GM23338 (cell line): Measurements from ENCODE around the gene LRBA.

Experiments used
- CREB1 ChIP-seq: fragments of 250-450 bp; sonication (Bioruptor Pico); IDR thresholded peaks from 2 replicates; pipeline ENCODE4 v1.5.0; 2020; ENCODE audit warnings: low read depth, mild to moderate bottlenecking, moderate library complexity
- CTCF ChIP-seq, 2 experiments: fragments of 200-600 bp in 1 of 2; sonication (generic) in 1 of 2; conservative IDR thresholded peaks; 2 replicates each; pipeline versions ENCODE4 v1.5.1 to v1.6.1; 2016 to 2017; ENCODE audit warnings: antibody characterized with exemption in 2 of 2, low read depth in 2 of 2, mild to moderate bottlenecking in 2 of 2, moderate library complexity in 1 of 2
- ETS1 ChIP-seq: IDR thresholded peaks from 2 replicates; pipeline ENCODE4 v1.6.1; 2016; ENCODE audit warnings: antibody characterized with exemption
- EZH2 ChIP-seq: fragments of 200-600 bp; sonication (generic); IDR thresholded peaks from one replicate; pipeline ENCODE4 v1.8.0; 2017; ENCODE audit warnings: antibody characterized with exemption, mild to moderate bottlenecking, low read depth; ENCODE audit not compliant: unreplicated experiment
- EZH2phosphoT487 ChIP-seq: fragments of 200-600 bp; sonication (generic); IDR thresholded peaks from one replicate; pipeline ENCODE4 v1.8.1; 2018; ENCODE audit warnings: antibody characterized with exemption; ENCODE audit not compliant: unreplicated experiment
- JUNB ChIP-seq: IDR thresholded peaks from one replicate; pipeline ENCODE4 v1.6.1; 2016; ENCODE audit warnings: antibody characterized with exemption; ENCODE audit not compliant: unreplicated experiment
- POLR2AphosphoS5 ChIP-seq: IDR thresholded peaks from 2 replicates; pipeline ENCODE4 v1.6.1; 2016; ENCODE audit warnings: antibody characterized with exemption, low read depth
- REST ChIP-seq: IDR thresholded peaks from one replicate; pipeline ENCODE4 v1.6.1; 2018; ENCODE audit warnings: antibody characterized with exemption; ENCODE audit not compliant: unreplicated experiment
- ZNF114 ChIP-seq: fragments of 250-450 bp; sonication (Bioruptor Pico); IDR thresholded peaks from 2 replicates; pipeline ENCODE4 v1.5.0; 2020; ENCODE audit warnings: mild to moderate bottlenecking, moderate library complexity
- ZNF331 ChIP-seq: fragments of 250-450 bp; sonication (Bioruptor Pico); IDR thresholded peaks from 2 replicates; pipeline ENCODE4 v1.5.0; 2020; ENCODE audit warnings: low read depth, mild to moderate bottlenecking, moderate library complexity
- TF ChIP-seq, protein P1 (sequence below): fragments of 250-450 bp; sonication (Bioruptor Pico); IDR thresholded peaks from 2 replicates; pipeline ENCODE4 v1.5.0; 2020; ENCODE audit warnings: mild to moderate bottlenecking, moderate library complexity

GRCh38 chr4:150683775-150684350, 331.2 kb downstream of the LRBA start:
- TF ChIP-seq CTCF (conservative IDR thresholded peaks at IDR 0.05; ENCODE audit: low read depth in 2 of 2) (no peak), EZH2 (no peak), REST (no peak), POLR2AphosphoS5 (no peak), CREB1 (CRISPR knock-in tag) (no peak), ZNF114 (CRISPR knock-in tag) (no peak), JUNB (no peak), EZH2phosphoT487 (no peak), ETS1 (no peak), ZNF331 (no peak)
- TF ChIP-seq, protein P1, sequence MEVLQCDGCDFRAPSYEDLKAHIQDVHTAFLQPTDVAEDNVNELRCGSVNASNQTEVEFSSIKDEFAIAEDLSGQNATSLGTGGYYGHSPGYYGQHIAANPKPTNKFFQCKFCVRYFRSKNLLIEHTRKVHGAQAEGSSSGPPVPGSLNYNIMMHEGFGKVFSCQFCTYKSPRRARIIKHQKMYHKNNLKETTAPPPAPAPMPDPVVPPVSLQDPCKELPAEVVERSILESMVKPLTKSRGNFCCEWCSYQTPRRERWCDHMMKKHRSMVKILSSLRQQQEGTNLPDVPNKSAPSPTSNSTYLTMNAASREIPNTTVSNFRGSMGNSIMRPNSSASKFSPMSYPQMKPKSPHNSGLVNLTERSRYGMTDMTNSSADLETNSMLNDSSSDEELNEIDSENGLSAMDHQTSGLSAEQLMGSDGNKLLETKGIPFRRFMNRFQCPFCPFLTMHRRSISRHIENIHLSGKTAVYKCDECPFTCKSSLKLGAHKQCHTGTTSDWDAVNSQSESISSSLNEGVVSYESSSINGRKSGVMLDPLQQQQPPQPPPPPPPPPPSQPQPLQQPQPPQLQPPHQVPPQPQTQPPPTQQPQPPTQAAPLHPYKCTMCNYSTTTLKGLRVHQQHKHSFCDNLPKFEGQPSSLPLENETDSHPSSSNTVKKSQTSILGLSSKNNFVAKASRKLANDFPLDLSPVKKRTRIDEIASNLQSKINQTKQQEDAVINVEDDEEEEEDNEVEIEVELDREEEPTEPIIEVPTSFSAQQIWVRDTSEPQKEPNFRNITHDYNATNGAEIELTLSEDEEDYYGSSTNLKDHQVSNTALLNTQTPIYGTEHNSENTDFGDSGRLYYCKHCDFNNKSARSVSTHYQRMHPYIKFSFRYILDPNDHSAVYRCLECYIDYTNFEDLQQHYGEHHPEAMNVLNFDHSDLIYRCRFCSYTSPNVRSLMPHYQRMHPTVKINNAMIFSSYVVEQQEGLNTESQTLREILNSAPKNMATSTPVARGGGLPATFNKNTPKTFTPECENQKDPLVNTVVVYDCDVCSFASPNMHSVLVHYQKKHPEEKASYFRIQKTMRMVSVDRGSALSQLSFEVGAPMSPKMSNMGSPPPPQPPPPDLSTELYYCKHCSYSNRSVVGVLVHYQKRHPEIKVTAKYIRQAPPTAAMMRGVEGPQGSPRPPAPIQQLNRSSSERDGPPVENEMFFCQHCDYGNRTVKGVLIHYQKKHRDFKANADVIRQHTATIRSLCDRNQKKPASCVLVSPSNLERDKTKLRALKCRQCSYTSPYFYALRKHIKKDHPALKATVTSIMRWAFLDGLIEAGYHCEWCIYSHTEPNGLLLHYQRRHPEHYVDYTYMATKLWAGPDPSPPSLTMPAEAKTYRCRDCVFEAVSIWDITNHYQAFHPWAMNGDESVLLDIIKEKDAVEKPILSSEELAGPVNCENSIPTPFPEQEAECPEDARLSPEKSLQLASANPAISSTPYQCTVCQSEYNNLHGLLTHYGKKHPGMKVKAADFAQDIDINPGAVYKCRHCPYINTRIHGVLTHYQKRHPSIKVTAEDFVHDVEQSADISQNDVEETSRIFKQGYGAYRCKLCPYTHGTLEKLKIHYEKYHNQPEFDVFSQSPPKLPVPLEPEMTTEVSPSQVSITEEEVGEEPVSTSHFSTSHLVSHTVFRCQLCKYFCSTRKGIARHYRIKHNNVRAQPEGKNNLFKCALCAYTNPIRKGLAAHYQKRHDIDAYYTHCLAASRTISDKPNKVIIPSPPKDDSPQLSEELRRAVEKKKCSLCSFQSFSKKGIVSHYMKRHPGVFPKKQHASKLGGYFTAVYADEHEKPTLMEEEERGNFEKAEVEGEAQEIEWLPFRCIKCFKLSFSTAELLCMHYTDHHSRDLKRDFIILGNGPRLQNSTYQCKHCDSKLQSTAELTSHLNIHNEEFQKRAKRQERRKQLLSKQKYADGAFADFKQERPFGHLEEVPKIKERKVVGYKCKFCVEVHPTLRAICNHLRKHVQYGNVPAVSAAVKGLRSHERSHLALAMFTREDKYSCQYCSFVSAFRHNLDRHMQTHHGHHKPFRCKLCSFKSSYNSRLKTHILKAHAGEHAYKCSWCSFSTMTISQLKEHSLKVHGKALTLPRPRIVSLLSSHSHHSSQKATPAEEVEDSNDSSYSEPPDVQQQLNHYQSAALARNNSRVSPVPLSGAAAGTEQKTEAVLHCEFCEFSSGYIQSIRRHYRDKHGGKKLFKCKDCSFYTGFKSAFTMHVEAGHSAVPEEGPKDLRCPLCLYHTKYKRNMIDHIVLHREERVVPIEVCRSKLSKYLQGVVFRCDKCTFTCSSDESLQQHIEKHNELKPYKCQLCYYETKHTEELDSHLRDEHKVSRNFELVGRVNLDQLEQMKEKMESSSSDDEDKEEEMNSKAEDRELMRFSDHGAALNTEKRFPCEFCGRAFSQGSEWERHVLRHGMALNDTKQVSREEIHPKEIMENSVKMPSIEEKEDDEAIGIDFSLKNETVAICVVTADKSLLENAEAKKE (CRISPR knock-in tag) = no peak
